Endothelial cell of umbilical vein (primary cell): Measurements from ENCODE around the gene FMO5. TPM values are rescaled to one million over a fixed set of nuclear protein-coding genes. Genes with fewer than 3 reads are reported as not detected.

Experiments used
- BruUV-seq: library from RNA; stranded (reverse); fragments of 400-500 nt; replicated peaks from 2 replicates; lab custom pipeline; 2021; lab: Mats Ljungman, UMichigan
- CTCF ChIA-PET: fragments of 300-600, 350-600 bp; sonication (Branson Sonifier 250); formaldehyde crosslinking; loops from one replicate; lab custom pipeline; 2021; ENCODE audit warnings: antibody characterized with exemption, inconsistent platforms; lab: Charles Lee
- POLR2A ChIA-PET: fragments of 300-600, 350-600 bp; sonication (Branson Sonifier 250); formaldehyde crosslinking; loops from one replicate; lab custom pipeline; 2021; ENCODE audit warnings: antibody characterized with exemption, inconsistent platforms; lab: Charles Lee
- DNase-seq: peaks from one replicate; pipeline ENCODE4 v3.0.0-alpha.2; 2011; ENCODE audit warnings: low read depth, low spot score
- FAIRE-seq: peaks from 2 replicates; lab custom pipeline; 2011; peaks lifted over from hg19 to GRCh38; lab: Jason Lieb, UNC
- H2AFZ ChIP-seq: 2 replicates; pipeline ENCODE4 v1.6.0; 2012; ENCODE audit warnings: low read depth, low read length, control low read depth, inconsistent platforms
- H3K27ac ChIP-seq: 2 replicates; pipeline ENCODE4 v1.5.1; 2011; ENCODE audit warnings: low read depth, mild to moderate bottlenecking, control low read depth, low read length, moderate library complexity; ENCODE audit not compliant: insufficient read depth
- H3K27me3 ChIP-seq, 2 experiments: 2 replicates each; pipeline versions ENCODE4 v1.6.0 to v1.6.1; 2011; ENCODE audit warnings: low read length in 2 of 2, mixed read lengths in 1 of 2; ENCODE audit not compliant: control insufficient read depth in 2 of 2, insufficient read depth in 2 of 2
- H3K36me3 ChIP-seq, 2 experiments: 2 replicates in 1 of 2; 3 replicates in 1 of 2; pipeline ENCODE4 v1.5.1; 2011; ENCODE audit warnings: low read length in 2 of 2, mild to moderate bottlenecking in 1 of 2, moderate library complexity in 1 of 2; ENCODE audit not compliant: control insufficient read depth in 2 of 2, insufficient read depth in 2 of 2; ENCODE audit errors: extremely low read depth in 1 of 2
- H3K4me1 ChIP-seq: 3 replicates; pipeline ENCODE4 v1.5.1; 2011; ENCODE audit warnings: mild to moderate bottlenecking, low read length; ENCODE audit not compliant: control insufficient read depth, insufficient read depth; ENCODE audit errors: extremely low read depth
- H3K4me2 ChIP-seq: 2 replicates; pipeline ENCODE4 v1.6.1; 2011; ENCODE audit warnings: low read length, control low read depth, mixed read lengths; ENCODE audit not compliant: insufficient read depth
- H3K4me3 ChIP-seq, 3 experiments: fragments of 200-600 bp in 1 of 3; sonication (generic), shearing (Covaris generic) in 1 of 3; replicated peaks in 1 of 3; 2 replicates each; pipeline ENCODE4 v1.5.1; 2011 to 2016; ENCODE audit warnings: control low read depth in 3 of 3, low read length in 3 of 3, mild to moderate bottlenecking in 2 of 3, inconsistent platforms in 1 of 3, low read depth in 1 of 3, moderate library complexity in 1 of 3; ENCODE audit not compliant: insufficient read depth in 1 of 3
- H3K79me2 ChIP-seq: 2 replicates; pipeline ENCODE4 v1.6.0; 2012; ENCODE audit warnings: low read length, inconsistent platforms; ENCODE audit not compliant: control insufficient read depth, insufficient read depth
- H3K9ac ChIP-seq: replicated peaks from 2 replicates; pipeline ENCODE3; 2011; ENCODE audit warnings: low read length, control low read depth; ENCODE audit not compliant: insufficient read depth; ENCODE audit errors: extremely low read depth
- H3K9me1 ChIP-seq: replicated peaks from 3 replicates; pipeline ENCODE4 v1.6.0; 2011; ENCODE audit warnings: mild to moderate bottlenecking, low read length; ENCODE audit not compliant: control insufficient read depth, insufficient read depth; ENCODE audit errors: extremely low read depth
- H3K9me3 ChIP-seq: replicated peaks from 2 replicates; pipeline ENCODE4 v1.5.1; 2012; ENCODE audit warnings: low read length, inconsistent platforms; ENCODE audit not compliant: control insufficient read depth, insufficient read depth
- H4K20me1 ChIP-seq: replicated peaks from 2 replicates; pipeline ENCODE3; 2011; ENCODE audit warnings: mild to moderate bottlenecking, low read length; ENCODE audit not compliant: control insufficient read depth, insufficient read depth; ENCODE audit errors: extremely low read depth
- EZH2 ChIP-seq: IDR thresholded peaks from 2 replicates; pipeline ENCODE4 v1.6.1; 2012; ENCODE audit warnings: borderline replicate concordance, low read depth, mild to moderate bottlenecking, moderate library complexity, low read length, inconsistent platforms; ENCODE audit not compliant: severe bottlenecking
- FOS ChIP-seq: IDR thresholded peaks from 2 replicates; pipeline ENCODE4 v1.6.1; 2011; ENCODE audit warnings: mild to moderate bottlenecking, low read length, moderate library complexity, borderline replicate concordance; ENCODE audit not compliant: insufficient read depth
- GATA2 ChIP-seq: IDR thresholded peaks from 2 replicates; pipeline ENCODE4 v1.7.0; 2011; ENCODE audit warnings: low read depth, mild to moderate bottlenecking, moderate library complexity, mixed read lengths, low read length; ENCODE audit not compliant: insufficient read length, insufficient read depth
- JUN ChIP-seq: IDR thresholded peaks from 2 replicates; pipeline ENCODE4 v1.6.1; 2011; ENCODE audit warnings: borderline replicate concordance, low read depth; ENCODE audit not compliant: insufficient read length, insufficient read depth
- MYC ChIP-seq: IDR thresholded peaks from one replicate; pipeline ENCODE4 v1.6.1; 2011; ENCODE audit warnings: mild to moderate bottlenecking, low read depth, low read length
- POLR2A ChIP-seq: IDR thresholded peaks from 2 replicates; pipeline ENCODE4 v1.6.1; 2012; ENCODE audit warnings: low read depth, mild to moderate bottlenecking, control low read depth, low read length
- POLR2AphosphoS5 ChIP-seq: IDR thresholded peaks from 2 replicates; pipeline ENCODE4 v1.6.1; 2012; ENCODE audit warnings: low read depth, mild to moderate bottlenecking, control low read depth, low read length, moderate library complexity; ENCODE audit not compliant: insufficient read depth
- dilution Hi-C: fragments of 300-500 bp; cut with MboI; formaldehyde crosslinking; loops from one replicate; pipeline ENCODE4 v1.15.0; 2019; ENCODE audit warnings: low sequenced_read_pairs; ENCODE audit not compliant: extremely low pct_ligation_motif_present
- intact Hi-C: fragments of 100-400 bp; cut with micrococcal nuclease; formaldehyde crosslinking; loops from one replicate; pipeline ENCODE4 v1.10.0; 2022
- polyA plus RNA-seq, 4 experiments: library from polyadenylated mRNA; depleted of rRNA in 3 of 4; stranded (reverse) in 3 of 4; unstranded in 1 of 4; fragments of >200 nt; gene quantifications; 2 replicates each; pipeline versions ENCODE4 v1.2.1 to v1.2.3, GENCODE V29; 2011 to 2012; ENCODE audit warnings: missing spikeins in 1 of 4
- total RNA-seq: library from RNA; stranded (reverse); gene quantifications from 2 replicates; pipeline ENCODE4 v1.2.3, GENCODE V29; 2021
- TF ChIP-seq, protein P1 (sequence below): IDR thresholded peaks from 2 replicates; pipeline ENCODE4 v1.6.1; 2011; ENCODE audit not compliant: insufficient read depth, insufficient read length
- TF ChIP-seq, protein P2 (sequence below), 2 donors: IDR thresholded peaks; 1 replicate in 1 of 2; 2 replicates in 1 of 2; pipeline ENCODE4 v1.5.1; 2011; ENCODE audit warnings: low read length in 2 of 2, mild to moderate bottlenecking in 2 of 2, moderate library complexity in 2 of 2, control low read depth in 1 of 2, inconsistent platforms in 1 of 2, low read depth in 1 of 2; ENCODE audit not compliant: insufficient read depth in 1 of 2; ENCODE audit errors: extremely low read depth in 1 of 2

The FMO5 gene
- total and polyA plus RNA-seq, 2 donors (not counting 3 experiments of a cell fraction or from before 2014, with no cell fraction given), result 0.48 to 0.60 TPM

DNA sequence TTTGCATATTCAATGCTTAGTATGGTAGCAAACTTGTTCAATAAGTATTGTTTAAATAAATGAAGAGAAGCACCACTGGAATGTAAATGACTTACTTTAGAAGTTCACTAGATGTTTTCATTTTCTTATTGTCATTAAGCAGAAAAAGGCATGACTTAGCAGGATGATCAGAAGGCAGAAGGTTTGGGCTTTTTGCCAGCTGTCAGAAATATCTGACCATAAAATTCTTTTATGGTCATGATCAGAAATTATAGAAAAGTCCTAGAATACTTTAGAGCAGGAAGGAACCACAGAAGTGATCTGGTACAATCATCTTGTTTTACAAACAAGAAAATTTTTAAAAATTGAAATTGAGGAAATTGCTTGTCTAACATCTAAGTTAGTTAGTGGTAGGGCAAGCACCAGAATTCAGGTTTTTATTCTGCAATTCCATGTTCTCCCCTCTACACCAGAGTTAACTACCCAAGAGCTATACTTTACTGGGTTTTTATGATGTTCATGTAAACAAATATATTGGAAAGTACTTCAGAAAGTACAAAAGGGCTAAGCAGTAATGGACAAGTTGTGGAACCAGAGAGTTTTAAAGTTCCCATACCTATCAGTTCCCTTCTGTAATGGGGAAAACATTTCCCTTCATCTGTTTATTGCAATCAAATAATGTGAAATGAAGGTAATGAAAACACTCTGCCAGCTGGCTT, 10.1 kb downstream of the FMO5 start:
- Histone ChIP-seq H3K9ac (no peak overlapping the region), H2AFZ (no peak overlapping the region), H3K36me3 (no peaks in the 10 kb centered on the region), H3K27me3 (no peaks in the 10 kb centered on the region), H3K79me2 (no peaks in the 10 kb centered on the region), H4K20me1 (no peaks in the 10 kb centered on the region), H3K9me3 (no peaks in the 10 kb centered on the region), H3K27ac (no peak overlapping the region), H3K4me3 (no peak overlapping the region), H3K4me2 (no peak overlapping the region), H3K9me1 (no peaks in the 10 kb centered on the region), H3K4me1 (no peaks in the 10 kb centered on the region)
- DNase-seq, result no peak
- intact Hi-C loops (no loop called here), dilution Hi-C loops (no loop called here)
- TF ChIP-seq MYC (no peak), POLR2AphosphoS5 (no peak), FOS (no peak), POLR2A (no peak), EZH2 (no peak), JUN (no peak), GATA2 (no peak)
- TF ChIP-seq, protein P1, sequence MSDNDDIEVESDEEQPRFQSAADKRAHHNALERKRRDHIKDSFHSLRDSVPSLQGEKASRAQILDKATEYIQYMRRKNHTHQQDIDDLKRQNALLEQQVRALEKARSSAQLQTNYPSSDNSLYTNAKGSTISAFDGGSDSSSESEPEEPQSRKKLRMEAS, result no peak
- TF ChIP-seq, protein P2, sequence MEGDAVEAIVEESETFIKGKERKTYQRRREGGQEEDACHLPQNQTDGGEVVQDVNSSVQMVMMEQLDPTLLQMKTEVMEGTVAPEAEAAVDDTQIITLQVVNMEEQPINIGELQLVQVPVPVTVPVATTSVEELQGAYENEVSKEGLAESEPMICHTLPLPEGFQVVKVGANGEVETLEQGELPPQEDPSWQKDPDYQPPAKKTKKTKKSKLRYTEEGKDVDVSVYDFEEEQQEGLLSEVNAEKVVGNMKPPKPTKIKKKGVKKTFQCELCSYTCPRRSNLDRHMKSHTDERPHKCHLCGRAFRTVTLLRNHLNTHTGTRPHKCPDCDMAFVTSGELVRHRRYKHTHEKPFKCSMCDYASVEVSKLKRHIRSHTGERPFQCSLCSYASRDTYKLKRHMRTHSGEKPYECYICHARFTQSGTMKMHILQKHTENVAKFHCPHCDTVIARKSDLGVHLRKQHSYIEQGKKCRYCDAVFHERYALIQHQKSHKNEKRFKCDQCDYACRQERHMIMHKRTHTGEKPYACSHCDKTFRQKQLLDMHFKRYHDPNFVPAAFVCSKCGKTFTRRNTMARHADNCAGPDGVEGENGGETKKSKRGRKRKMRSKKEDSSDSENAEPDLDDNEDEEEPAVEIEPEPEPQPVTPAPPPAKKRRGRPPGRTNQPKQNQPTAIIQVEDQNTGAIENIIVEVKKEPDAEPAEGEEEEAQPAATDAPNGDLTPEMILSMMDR (IDR thresholded peaks at IDR 0.05; ENCODE audit: extremely low read depth in 1 of 2, insufficient read depth in 1 of 2, low read depth in 1 of 2, low read length in 2 of 2), result no peak
- CTCF ChIA-PET, result interaction anchor here (1.5 kb wide), 1 partner anchor 42 kb away, joined by 3 read pairs; no protein-coding TSS in a partner anchor
- no TSS peak for BruUV-seq
- POLR2A ChIA-PET, result no interaction called here
- no peak for FAIRE-seq
